Measurements from ENCODE around the gene LETM1. TPM values are rescaled to one million over a fixed set of nuclear protein-coding genes. Genes with fewer than 3 reads are reported as not detected.

The LETM1 gene
- total and polyA plus RNA-seq, 3 experiments from 2014 or later = 15.5 to 87.3 (median 85.4) TPM

- no peak for DNase-seq
- H3K9me3 Mint-ChIP-seq = peaks cover 0 to 3% (median 0%) of the 10 kb centered on the region in 5 donors
- no peaks in the 10 kb centered on the region for H3K9me3 ChIP-seq (ENCODE audit: low read length)
- H3K27me3 ChIP-seq (ENCODE audit: insufficient read depth, low read length, poor library complexity, severe bottlenecking) = no peaks in the 10 kb centered on the region
- peak overlapping the region; percentile 70 for H3K4me3 ChIP-seq (ENCODE audit: low read length)
- H3K36me3 ChIP-seq (ENCODE audit: insufficient read depth, low read length) = no peaks in the 10 kb centered on the region
- CTCF ChIA-PET = interaction anchor here (1.7 kb wide), 1 partner anchor 26 kb away, joined by 6 read pairs; no protein-coding TSS in a partner anchor
- H3K27me3 Mint-ChIP-seq = peaks cover 0 to 6% of the 10 kb centered on the region in 2 donors
- peak overlapping the region; percentile 75 to 96 (median 94) for H3K27ac Mint-ChIP-seq
- H3K4me1 Mint-ChIP-seq = peaks cover 41 to 51% (median 47%) of the 10 kb centered on the region in 3 donors
- peaks cover 0 to 2% (median 2%) of the 10 kb centered on the region in 3 donors for H3K36me3 Mint-ChIP-seq
- peak overlapping the region; percentile 84 to 97 (median 89) for H3K4me3 Mint-ChIP-seq
- peaks cover 17% of the 10 kb centered on the region for H3K4me1 ChIP-seq (ENCODE audit: insufficient read depth, low read length)
- H3K27ac ChIP-seq (ENCODE audit: low read depth, low read length) = peak overlapping the region; percentile 69
- POLR2A ChIA-PET = interaction anchor here (0.6 kb wide), 2 partner anchors 10 to 162 kb away, joined by 3 to 4 read pairs; no protein-coding TSS in a partner anchor
These were observed 16.9 kb upstream of the LETM1 start for GRCh38 chr4:1872870-1873269.

GRCh38 chr4:1871471-1872021, 15.6 kb upstream of the LETM1 start:
- POLR2A ChIA-PET = no interaction called here
- no peak for DNase-seq
- Mint-ChIP-seq H3K27ac (no peak overlapping the region), H3K4me1 (peaks cover 35 to 42% (median 37%) of the 10 kb centered on the region in 3 donors), H3K4me3 (peak overlapping the region in 3 of 7 donors; percentile 32 to 66 (median 47)), H3K27me3 (peaks cover 0 to 6% of the 10 kb centered on the region in 2 donors), H3K36me3 (peaks cover 0 to 2% (median 2%) of the 10 kb centered on the region in 3 donors), H3K9me3 (peaks cover 0 to 3% (median 0%) of the 10 kb centered on the region in 5 donors)
- CTCF ChIA-PET = no interaction called here
- Histone ChIP-seq H3K9me3 (ENCODE audit: low read length) (no peaks in the 10 kb centered on the region), H3K36me3 (ENCODE audit: insufficient read depth, low read length) (no peaks in the 10 kb centered on the region), H3K27me3 (ENCODE audit: insufficient read depth, low read length, poor library complexity, severe bottlenecking) (no peaks in the 10 kb centered on the region), H3K27ac (ENCODE audit: low read depth, low read length) (peak overlapping the region; percentile 69), H3K4me1 (ENCODE audit: insufficient read depth, low read length) (peaks cover 17% of the 10 kb centered on the region), H3K4me3 (ENCODE audit: low read length) (no peak overlapping the region)

GRCh38 chr4:1870578-1871443, 14.9 kb upstream of the LETM1 start, which contains the start of gene NSD2:
Gene NSD2, plus strand, starts transcription at chr4:1871393. Its CDS starts 29,262 bp downstream, at chr4:1900655.
- H3K4me3 Mint-ChIP-seq = peak within 1 kb of the TSS; percentile 84 to 97 (median 89)
- H3K36me3 Mint-ChIP-seq = peaks cover 0 to 2% (median 2%) of the 10 kb centered on the region in 3 donors
- peaks cover 0 to 3% (median 0%) of the 10 kb centered on the region in 5 donors for H3K9me3 Mint-ChIP-seq
- H3K27me3 Mint-ChIP-seq = peaks cover 0 to 6% of the 10 kb centered on the region in 2 donors
- POLR2A ChIA-PET = interaction anchor here (0.9 to 2.0 kb wide), 5 partner anchors 9 to 392 kb away, joined by 3 to 27 read pairs (median 7); partner anchors contain the start of genes LETM1 and SLBP
- peaks cover 17% of the 10 kb centered on the region for H3K4me1 ChIP-seq (ENCODE audit: insufficient read depth, low read length)
- peak within 1 kb of the TSS; percentile 97 for H3K27ac ChIP-seq (ENCODE audit: low read depth, low read length)
- CTCF ChIA-PET = interaction anchor here (1.6 kb wide), 1 partner anchor 29 kb away, joined by 3 read pairs; no protein-coding TSS in a partner anchor
- no peaks in the 10 kb centered on the region for H3K36me3 ChIP-seq (ENCODE audit: insufficient read depth, low read length)
- peak; percentile 85 to 92 (median 85) for DNase-seq
- peak within 1 kb of the TSS; percentile 81 for H3K4me3 ChIP-seq (ENCODE audit: low read length)
- H3K27ac Mint-ChIP-seq = peak within 1 kb of the TSS; percentile 93 to 99 (median 95)
- no peaks in the 10 kb centered on the region for H3K27me3 ChIP-seq (ENCODE audit: insufficient read depth, low read length, poor library complexity, severe bottlenecking)
- peaks cover 35 to 37% (median 37%) of the 10 kb centered on the region in 3 donors for H3K4me1 Mint-ChIP-seq
- no peaks in the 10 kb centered on the region for H3K9me3 ChIP-seq (ENCODE audit: low read length)

DNA sequence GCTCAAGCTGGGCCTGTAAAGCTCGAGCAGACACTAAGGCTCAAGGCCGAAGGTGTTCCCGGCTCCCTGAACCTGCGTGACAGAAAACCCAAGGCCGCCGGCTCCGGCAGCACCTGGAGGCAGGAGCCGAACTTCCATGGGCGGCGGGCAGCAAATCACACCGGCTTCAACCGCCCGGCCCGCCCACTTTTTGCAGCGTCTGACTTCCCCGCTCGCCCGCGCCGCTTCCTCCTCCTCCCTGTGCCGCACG, 14.3 kb upstream of the LETM1 start:
- Histone ChIP-seq H3K36me3 (ENCODE audit: insufficient read depth, low read length) (no peaks in the 10 kb centered on the region), H3K9me3 (ENCODE audit: low read length) (no peaks in the 10 kb centered on the region), H3K4me1 (ENCODE audit: insufficient read depth, low read length) (peaks cover 17% of the 10 kb centered on the region), H3K4me3 (ENCODE audit: low read length) (peak overlapping the region; percentile 81), H3K27me3 (ENCODE audit: insufficient read depth, low read length, poor library complexity, severe bottlenecking) (no peaks in the 10 kb centered on the region), H3K27ac (ENCODE audit: low read depth, low read length) (peak overlapping the region; percentile 97)
- CTCF ChIA-PET = interaction anchor here (1.0 to 1.6 kb wide), 2 partner anchors 9 to 30 kb away, joined by 3 to 4 read pairs; no protein-coding TSS in a partner anchor
- Mint-ChIP-seq H3K27me3 (peaks cover 0 to 6% of the 10 kb centered on the region in 2 donors), H3K4me1 (peaks cover 35 to 37% (median 37%) of the 10 kb centered on the region in 3 donors), H3K27ac (peak overlapping the region; percentile 93 to 99 (median 95)), H3K9me3 (peaks cover 0 to 3% (median 0%) of the 10 kb centered on the region in 5 donors), H3K4me3 (peak overlapping the region; percentile 84 to 93 (median 86)), H3K36me3 (peaks cover 0 to 2% (median 2%) of the 10 kb centered on the region in 3 donors)
- POLR2A ChIA-PET = interaction anchor here (0.9 to 2.0 kb wide), 5 partner anchors 8 to 392 kb away, joined by 3 to 27 read pairs (median 7); partner anchors contain the start of genes LETM1 and SLBP
- peak; percentile 83 to 89 (median 86) for DNase-seq

DNA sequence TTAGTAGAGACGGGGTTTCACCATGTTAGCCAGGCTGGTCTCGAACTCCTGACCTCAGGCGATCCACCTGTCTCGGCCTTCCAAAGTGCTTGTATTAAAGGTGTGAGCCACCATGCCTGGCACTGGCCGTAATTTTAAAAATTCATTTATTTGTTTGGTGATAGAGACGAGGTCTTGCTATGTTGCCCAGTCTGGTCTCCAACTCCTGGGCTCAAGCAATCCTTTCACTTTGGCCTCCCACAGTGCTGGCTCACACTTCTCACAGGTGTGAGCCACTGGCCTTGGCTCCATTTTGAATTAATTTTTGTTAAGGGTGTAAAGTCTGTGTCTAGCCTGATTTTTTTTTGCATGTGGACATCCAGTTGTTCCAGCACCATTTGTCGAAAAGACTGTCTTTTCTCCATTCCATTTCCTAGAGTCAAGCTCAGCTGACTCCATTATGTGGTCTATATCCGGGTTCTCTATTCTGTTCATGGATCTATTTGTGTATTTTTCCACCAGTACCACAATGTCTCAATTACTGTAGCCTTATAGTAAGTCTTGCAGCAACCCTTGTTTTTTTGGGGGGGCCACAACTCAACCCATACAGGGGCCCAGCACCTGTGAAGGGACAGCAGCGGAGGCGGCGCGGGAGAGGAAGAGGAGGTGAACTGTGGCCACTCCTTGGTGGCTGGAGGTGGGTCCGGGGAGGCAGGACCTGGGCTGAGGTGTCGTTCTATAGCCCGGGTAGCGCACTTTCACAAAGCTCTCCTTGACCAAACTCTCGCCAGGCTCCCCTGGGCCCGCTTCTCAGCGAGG, 13.8 kb upstream of the LETM1 start:
- Mint-ChIP-seq H3K27ac (peak overlapping the region; percentile 93 to 99 (median 95)), H3K9me3 (peaks cover 0 to 3% (median 0%) of the 10 kb centered on the region in 5 donors), H3K4me3 (peak overlapping the region; percentile 84 to 93 (median 86)), H3K27me3 (peaks cover 0 to 6% of the 10 kb centered on the region in 2 donors), H3K36me3 (peaks cover 0 to 2% (median 2%) of the 10 kb centered on the region in 3 donors), H3K4me1 (peaks cover 33 to 34% (median 34%) of the 10 kb centered on the region in 3 donors)
- Histone ChIP-seq H3K4me1 (ENCODE audit: insufficient read depth, low read length) (peaks cover 17% of the 10 kb centered on the region), H3K27me3 (ENCODE audit: insufficient read depth, low read length, poor library complexity, severe bottlenecking) (no peaks in the 10 kb centered on the region), H3K36me3 (ENCODE audit: insufficient read depth, low read length) (no peaks in the 10 kb centered on the region), H3K9me3 (ENCODE audit: low read length) (no peaks in the 10 kb centered on the region), H3K27ac (ENCODE audit: low read depth, low read length) (peak overlapping the region; percentile 97), H3K4me3 (ENCODE audit: low read length) (peak overlapping the region; percentile 81)
- POLR2A ChIA-PET = interaction anchor here (1.3 to 2.0 kb wide), 4 partner anchors 8 to 393 kb away, joined by 3 to 27 read pairs (median 8); partner anchors contain the start of genes LETM1 and SLBP
- CTCF ChIA-PET = interaction anchor here (0.8 to 1.6 kb wide), 3 partner anchors 8 to 30 kb away, joined by 3 to 4 read pairs (median 3); no protein-coding TSS in a partner anchor
- peak in 1 of 5 donors; percentile 55 for DNase-seq

GRCh38 chr4:1868912-1869311, 13.0 kb upstream of the LETM1 start:
- Mint-ChIP-seq H3K4me3 (peak overlapping the region in 4 of 7 donors; percentile 3 to 63 (median 18)), H3K36me3 (peaks cover 0 to 2% (median 2%) of the 10 kb centered on the region in 3 donors), H3K4me1 (peaks cover 25 to 26% (median 26%) of the 10 kb centered on the region in 3 donors), H3K27me3 (peaks cover 0 to 6% of the 10 kb centered on the region in 2 donors), H3K9me3 (peaks cover 0 to 3% (median 0%) of the 10 kb centered on the region in 5 donors), H3K27ac (peak overlapping the region in 4 of 8 donors; percentile 50 to 96 (median 76))
- ChIA-PET POLR2A (no interaction called here), CTCF (no interaction called here)
- Histone ChIP-seq H3K4me3 (ENCODE audit: low read length) (no peak overlapping the region), H3K9me3 (ENCODE audit: low read length) (no peaks in the 10 kb centered on the region), H3K27me3 (ENCODE audit: insufficient read depth, low read length, poor library complexity, severe bottlenecking) (no peaks in the 10 kb centered on the region), H3K27ac (ENCODE audit: low read depth, low read length) (no peak overlapping the region), H3K4me1 (ENCODE audit: insufficient read depth, low read length) (peaks cover 17% of the 10 kb centered on the region), H3K36me3 (ENCODE audit: insufficient read depth, low read length) (no peaks in the 10 kb centered on the region)
- DNase-seq = no peak

DNA sequence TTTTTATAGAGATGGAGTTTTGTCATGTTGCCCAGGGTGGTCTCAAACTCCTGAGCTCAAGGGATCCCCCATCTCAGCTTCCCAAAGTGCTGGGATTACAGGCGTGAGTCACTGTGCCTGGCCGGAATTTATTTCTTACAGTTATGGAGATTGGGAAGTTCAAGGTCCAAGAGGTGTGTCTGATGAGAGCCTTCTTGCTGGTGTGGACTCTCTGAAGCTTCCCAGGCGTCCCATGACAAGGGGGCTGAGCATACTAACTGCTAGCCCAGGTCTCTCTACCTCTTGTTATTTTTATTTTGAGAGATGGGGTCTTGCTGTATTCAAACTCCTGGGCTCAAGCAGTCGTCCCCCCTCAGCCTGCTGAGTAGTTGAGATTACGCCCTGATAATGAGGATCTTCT, 12.3 kb upstream of the LETM1 start:
- H3K4me1 Mint-ChIP-seq = peaks cover 21 to 25% (median 23%) of the 10 kb centered on the region in 3 donors
- H3K27ac Mint-ChIP-seq = peak overlapping the region in 2 of 8 donors; percentile 66 to 93

More for the DNA sequence above, 12.3 kb upstream of the LETM1 start:
- H3K27ac ChIP-seq (ENCODE audit: low read depth, low read length) = no peak overlapping the region
- no peaks in the 10 kb centered on the region for H3K36me3 ChIP-seq (ENCODE audit: insufficient read depth, low read length)
- no peak overlapping the region for H3K4me3 ChIP-seq (ENCODE audit: low read length)
- no peaks in the 10 kb centered on the region for H3K9me3 ChIP-seq (ENCODE audit: low read length)
- POLR2A ChIA-PET = no interaction called here
- Mint-ChIP-seq H3K27me3 (peaks cover 0 to 6% of the 10 kb centered on the region in 2 donors), H3K9me3 (peaks cover 0 to 3% (median 0%) of the 10 kb centered on the region in 5 donors), H3K36me3 (peaks cover 0 to 2% (median 2%) of the 10 kb centered on the region in 3 donors), H3K4me3 (peak overlapping the region in 2 of 7 donors; percentile 13 to 34)
- H3K27me3 ChIP-seq (ENCODE audit: insufficient read depth, low read length, poor library complexity, severe bottlenecking) = no peaks in the 10 kb centered on the region
- CTCF ChIA-PET = no interaction called here
- peaks cover 21% of the 10 kb centered on the region for H3K4me1 ChIP-seq (ENCODE audit: insufficient read depth, low read length)
- no peak for DNase-seq

All from CD8-positive, alpha-beta memory T cell (primary cell).